Osteocyte (in vitro differentiated cells): Measurements from ENCODE around the gene UST. TPM values are rescaled to one million over a fixed set of nuclear protein-coding genes. Genes with fewer than 3 reads are reported as not detected.
A peak's percentile ranks its signal among the peaks of the same experiment; 100 is the strongest.
"Not testable (repeated sequence)": the region's sequence is repeated elsewhere in the genome, so short reads cannot be mapped to it uniquely, and the experiment has no call there.

Experiments
- DNase-seq: peaks from one replicate; pipeline ENCODE4 v3.0.0; 2021; ENCODE audit warnings: mixed read lengths; ENCODE audit not compliant: unreplicated experiment; ENCODE audit errors: extremely low spot score
- H3K27ac Mint-ChIP-seq: one replicate; pipeline ENCODE4 v1.8.0; 2021; ENCODE audit warnings: mild to moderate bottlenecking, mixed read lengths; ENCODE audit not compliant: unreplicated experiment
- H3K27me3 Mint-ChIP-seq: one replicate; pipeline ENCODE4 v1.8.0; 2021; ENCODE audit warnings: mixed read lengths; ENCODE audit not compliant: unreplicated experiment
- H3K36me3 Mint-ChIP-seq: one replicate; pipeline ENCODE4 v1.8.0; 2021; ENCODE audit warnings: mixed read lengths; ENCODE audit not compliant: unreplicated experiment
- H3K4me1 Mint-ChIP-seq: one replicate; pipeline ENCODE4 v1.8.0; 2021; ENCODE audit warnings: mixed read lengths; ENCODE audit not compliant: unreplicated experiment
- H3K4me3 Mint-ChIP-seq: one replicate; pipeline ENCODE4 v1.8.0; 2021; ENCODE audit warnings: mild to moderate bottlenecking, moderate library complexity, mixed read lengths; ENCODE audit not compliant: unreplicated experiment
- H3K9me3 Mint-ChIP-seq: one replicate; pipeline ENCODE4 v1.8.0; 2021; ENCODE audit warnings: mixed read lengths; ENCODE audit not compliant: unreplicated experiment
- CTCF ChIP-seq: fragments of 200-600 bp; sonication (generic); IDR thresholded peaks from 2 replicates; pipeline ENCODE4 v1.5.0; 2021; ENCODE audit warnings: antibody characterized with exemption, mild to moderate bottlenecking, moderate library complexity
- total RNA-seq: library from RNA; stranded (reverse); gene quantifications from 2 replicates; pipeline ENCODE4 v1.2.1, GENCODE V29; 2021

The UST gene
- total RNA-seq, 1 donor from 2014 or later, result 15.7 TPM

GRCh38 chr6:148771212-148771601 is 24.4 kb downstream of the UST start:
- peaks cover 28% of the 10 kb centered on the region for H3K4me1 Mint-ChIP-seq
- H3K4me3 Mint-ChIP-seq, result no peak overlapping the region
- no peaks in the 10 kb centered on the region for H3K27me3 Mint-ChIP-seq
- no peak overlapping the region for H3K27ac Mint-ChIP-seq
- TF ChIP-seq CTCF, result no peak
- no peaks in the 10 kb centered on the region for H3K9me3 Mint-ChIP-seq
- H3K36me3 Mint-ChIP-seq, result no peaks in the 10 kb centered on the region
- no peak for DNase-seq

GRCh38 chr6:148771896-148772554 is 25.2 kb downstream of the UST start:
- no peak for TF ChIP-seq CTCF
- Mint-ChIP-seq H3K27ac (no peak overlapping the region), H3K27me3 (no peaks in the 10 kb centered on the region), H3K4me1 (peaks cover 36% of the 10 kb centered on the region), H3K4me3 (no peak overlapping the region), H3K9me3 (no peaks in the 10 kb centered on the region), H3K36me3 (no peaks in the 10 kb centered on the region)
- DNase-seq, result no peak

- no peaks in the 10 kb centered on the region for H3K36me3 Mint-ChIP-seq
- no peak for TF ChIP-seq CTCF
- H3K4me1 Mint-ChIP-seq, result peaks cover 42% of the 10 kb centered on the region
- no peaks in the 10 kb centered on the region for H3K27me3 Mint-ChIP-seq
- no peak overlapping the region for H3K27ac Mint-ChIP-seq
- DNase-seq, result no peak
- H3K9me3 Mint-ChIP-seq, result no peaks in the 10 kb centered on the region
- no peak overlapping the region for H3K4me3 Mint-ChIP-seq
These were observed 28.3 kb downstream of the UST start for GRCh38 chr6:148775161-148775560.

GRCh38 chr6:148776321-148777308 is 29.8 kb downstream of the UST start:
- Mint-ChIP-seq H3K4me1 (peaks cover 29% of the 10 kb centered on the region), H3K36me3 (no peaks in the 10 kb centered on the region), H3K4me3 (no peak overlapping the region), H3K9me3 (no peaks in the 10 kb centered on the region), H3K27me3 (no peaks in the 10 kb centered on the region), H3K27ac (peak overlapping the region; percentile 69)
- no peak for DNase-seq
- TF ChIP-seq CTCF, result no peak

GRCh38 chr6:148779142-148779562 is 32.3 kb downstream of the UST start:
- Mint-ChIP-seq H3K9me3 (no peaks in the 10 kb centered on the region), H3K36me3 (no peaks in the 10 kb centered on the region), H3K4me3 (no peak overlapping the region), H3K4me1 (peaks cover 26% of the 10 kb centered on the region), H3K27me3 (no peaks in the 10 kb centered on the region), H3K27ac (no peak overlapping the region)
- TF ChIP-seq CTCF, result no peak
- no peak for DNase-seq

- not testable (repeated sequence) for H3K27ac Mint-ChIP-seq, DNase-seq, H3K36me3 Mint-ChIP-seq, H3K27me3 Mint-ChIP-seq, H3K9me3 Mint-ChIP-seq, H3K4me3 Mint-ChIP-seq
- peaks cover 26% of the 10 kb centered on the region for H3K4me1 Mint-ChIP-seq
These were observed 33.6 kb downstream of the UST start for GRCh38 chr6:148780423-148780822.
